Psoas muscle (tissue), 8 donors: Measurements from ENCODE around the gene FGF19. TPM values are rescaled to one million over a fixed set of nuclear protein-coding genes. Genes with fewer than 3 reads are reported as not detected.

Source experiments
- ATAC-seq, 4 donors: fragments of 200-7000 bp; cut with Tn5 transposase; one replicate each; pipeline ENCODE4 v1.9.1; 2020; ENCODE audit warnings: moderate library complexity in 3 of 4, mild to moderate bottlenecking in 2 of 4
- DNase-seq, 2 donors: peaks; one replicate each; pipeline ENCODE4 v3.0.0-alpha.2; 2020
- H3K27ac ChIP-seq: fragments of 200-600 bp; one replicate; pipeline ENCODE4 v1.8.0; 2022
- H3K27me3 ChIP-seq, 3 donors: fragments of 200-600 bp in 1 of 3; one replicate each; pipeline versions ENCODE4 v1.6.1 to v1.8.0; 2013 to 2022; ENCODE audit warnings: low read length in 2 of 3, mild to moderate bottlenecking in 2 of 3, moderate library complexity in 1 of 3; ENCODE audit not compliant: insufficient read depth in 3 of 3
- H3K36me3 ChIP-seq, 2 donors: fragments of 200-600 bp in 1 of 2; one replicate each; pipeline versions ENCODE4 v1.6.1 to v1.8.0; 2013 to 2022; ENCODE audit warnings: low read depth in 1 of 2, mild to moderate bottlenecking in 1 of 2, moderate library complexity in 1 of 2; ENCODE audit not compliant: insufficient read depth in 1 of 2
- H3K4me1 ChIP-seq: fragments of 200-600 bp; one replicate; pipeline ENCODE4 v1.8.0; 2022
- H3K4me3 ChIP-seq: fragments of 200-600 bp; one replicate; pipeline ENCODE4 v1.8.0; 2022; ENCODE audit warnings: mild to moderate bottlenecking
- H3K9me3 ChIP-seq: fragments of 200-600 bp; one replicate; pipeline ENCODE4 v1.8.0; 2022
- WGBS, 3 donors: extraction: QIAGEN DNeasy Blood & Tissue Kit; methylation state at CpG; one replicate each; pipeline versions ENCODE4 v1.1.6 to v1.1.7; 2013; 5-methylcytosine and 5-hydroxymethylcytosine counted together
- intact Hi-C, 2 donors: fragments of 100-400 bp; cut with DNase I; formaldehyde crosslinking; loops; one replicate each; pipeline versions ENCODE4 v1.11.0 to v1.14.2; 2022
- polyA plus RNA-seq, 3 donors: library from polyadenylated mRNA; stranded (reverse); fragments of 200-250 nt; gene quantifications; one replicate each; pipeline ENCODE4 v1.2.3, GENCODE V29; 2013
- total RNA-seq, 4 donors: library from RNA; stranded (reverse); fragmentation: NEBNext Ultra II Directional in 2 of 4; extraction: Animal tissue kit (Norgen Biotek cat#: 25700) in 2 of 4; gene quantifications; one replicate each; pipeline versions ENCODE4 v1.2.1 to v1.2.4, GENCODE V29; 2021 to 2023
- TF ChIP-seq, protein P1 (sequence below): fragments of 200-600 bp; IDR thresholded peaks from one replicate; pipeline ENCODE4 v1.8.0; 2022; ENCODE audit warnings: antibody characterized with exemption
- donor health status: healthy with polysubstance abuse.
- donor health status: DM: no; HTN: no; CAD: no; lungs with moderate emphysema.
- donor health status: Bipolar disorder and iron deficiency.
- donor health status: healthy.
- donor health status: DM: yes; HTN: yes; CAD: no.
- donor health status: DM: no; HTN: no; CAD: no.
- donor health status: DM: no; HTN: no; CAD: no.
- donor health status: DM: yes; HTN: yes; CAD: no.

The FGF19 gene
- total and polyA plus RNA-seq, 7 donors = not detected

DNA sequence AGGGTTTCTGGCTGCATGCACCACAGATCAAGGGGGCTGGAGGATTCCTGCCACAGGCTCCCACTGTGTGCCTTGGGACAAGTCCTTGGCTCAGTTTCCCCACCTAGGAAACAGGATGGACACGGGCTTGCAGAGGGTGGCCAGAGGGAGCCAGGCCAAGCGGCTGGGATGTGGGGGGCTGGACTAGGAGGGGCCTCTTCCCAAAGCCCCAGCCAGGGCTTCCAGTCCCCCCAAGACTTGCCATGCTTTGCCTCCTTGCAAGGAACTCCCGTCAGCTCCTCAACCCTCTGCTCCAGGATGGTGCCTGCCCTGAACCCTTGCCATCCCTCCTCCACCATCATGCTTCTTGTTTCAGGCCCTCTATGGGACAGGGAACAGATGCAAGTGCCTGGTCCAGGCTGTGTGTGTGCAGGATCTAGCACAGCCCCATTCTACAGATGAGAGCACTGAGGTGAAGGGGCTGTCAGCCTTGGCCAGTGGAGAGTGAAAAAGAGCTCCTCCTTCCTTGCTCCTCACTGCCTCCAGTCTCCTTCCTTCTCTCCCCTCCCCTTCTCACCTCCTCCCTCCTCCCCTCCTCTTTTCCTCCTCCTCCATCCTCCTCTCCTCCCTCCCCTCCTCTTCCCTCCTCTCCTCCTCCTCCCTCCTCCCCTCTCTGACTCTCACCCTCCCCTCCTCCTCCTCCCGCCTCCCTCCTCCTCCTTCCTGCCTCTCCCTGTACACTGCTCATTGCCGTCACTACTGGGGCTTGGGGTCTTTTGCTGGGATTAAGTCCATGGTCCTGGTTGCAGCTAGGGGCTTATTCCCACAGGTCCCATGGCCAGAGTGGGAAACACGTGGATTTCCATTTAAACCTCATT lies 13.3 kb upstream of the FGF19 start:
- Histone ChIP-seq H3K27ac (no peak overlapping the region), H3K27me3 (peaks cover 0 to 73% (median 18%) of the 10 kb centered on the region in 3 donors), H3K4me1 (no peaks in the 10 kb centered on the region), H3K9me3 (no peaks in the 10 kb centered on the region), H3K36me3 (no peaks in the 10 kb centered on the region), H3K4me3 (no peak overlapping the region)
- ATAC-seq = no peak
- intact Hi-C loops = no loop called here
- DNase-seq = no peak
- 44 to 51% (median 49%) methylated on average over 6 of the region's 6 CpGs for WGBS, 3 donors
- TF ChIP-seq, protein P1, sequence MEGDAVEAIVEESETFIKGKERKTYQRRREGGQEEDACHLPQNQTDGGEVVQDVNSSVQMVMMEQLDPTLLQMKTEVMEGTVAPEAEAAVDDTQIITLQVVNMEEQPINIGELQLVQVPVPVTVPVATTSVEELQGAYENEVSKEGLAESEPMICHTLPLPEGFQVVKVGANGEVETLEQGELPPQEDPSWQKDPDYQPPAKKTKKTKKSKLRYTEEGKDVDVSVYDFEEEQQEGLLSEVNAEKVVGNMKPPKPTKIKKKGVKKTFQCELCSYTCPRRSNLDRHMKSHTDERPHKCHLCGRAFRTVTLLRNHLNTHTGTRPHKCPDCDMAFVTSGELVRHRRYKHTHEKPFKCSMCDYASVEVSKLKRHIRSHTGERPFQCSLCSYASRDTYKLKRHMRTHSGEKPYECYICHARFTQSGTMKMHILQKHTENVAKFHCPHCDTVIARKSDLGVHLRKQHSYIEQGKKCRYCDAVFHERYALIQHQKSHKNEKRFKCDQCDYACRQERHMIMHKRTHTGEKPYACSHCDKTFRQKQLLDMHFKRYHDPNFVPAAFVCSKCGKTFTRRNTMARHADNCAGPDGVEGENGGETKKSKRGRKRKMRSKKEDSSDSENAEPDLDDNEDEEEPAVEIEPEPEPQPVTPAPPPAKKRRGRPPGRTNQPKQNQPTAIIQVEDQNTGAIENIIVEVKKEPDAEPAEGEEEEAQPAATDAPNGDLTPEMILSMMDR = no peak

DNA sequence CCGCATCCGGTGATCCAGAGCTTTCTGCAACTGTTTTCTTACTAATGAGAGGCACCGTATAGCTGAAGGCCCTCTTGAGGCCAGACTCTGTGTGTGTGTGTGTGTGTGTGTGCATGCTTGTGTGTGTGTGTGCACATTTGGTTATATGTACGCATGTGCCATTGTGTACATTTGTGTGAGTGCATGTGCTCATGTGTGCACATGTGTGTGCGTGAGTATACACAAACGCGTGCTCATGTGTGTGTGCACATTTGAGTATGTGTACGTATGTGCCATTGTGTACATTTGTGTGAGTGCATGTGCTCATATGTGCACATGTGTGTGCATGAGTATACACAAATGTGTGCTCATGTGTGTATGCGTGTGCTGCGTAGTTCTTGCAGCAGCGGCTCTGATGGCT lies 12.3 kb upstream of the FGF19 start:
- DNase-seq = no peak
- Histone ChIP-seq H3K36me3 (no peaks in the 10 kb centered on the region), H3K27me3 (peaks cover 0 to 67% (median 17%) of the 10 kb centered on the region in 3 donors), H3K4me3 (no peak overlapping the region), H3K4me1 (no peaks in the 10 kb centered on the region), H3K9me3 (no peaks in the 10 kb centered on the region), H3K27ac (no peak overlapping the region)
- WGBS, 3 donors = 72 to 75% (median 73%) methylated on average over 11 of the region's 11 CpGs
- TF ChIP-seq, protein P1 = no peak
- intact Hi-C loops = no loop called here
- no peak for ATAC-seq

DNA sequence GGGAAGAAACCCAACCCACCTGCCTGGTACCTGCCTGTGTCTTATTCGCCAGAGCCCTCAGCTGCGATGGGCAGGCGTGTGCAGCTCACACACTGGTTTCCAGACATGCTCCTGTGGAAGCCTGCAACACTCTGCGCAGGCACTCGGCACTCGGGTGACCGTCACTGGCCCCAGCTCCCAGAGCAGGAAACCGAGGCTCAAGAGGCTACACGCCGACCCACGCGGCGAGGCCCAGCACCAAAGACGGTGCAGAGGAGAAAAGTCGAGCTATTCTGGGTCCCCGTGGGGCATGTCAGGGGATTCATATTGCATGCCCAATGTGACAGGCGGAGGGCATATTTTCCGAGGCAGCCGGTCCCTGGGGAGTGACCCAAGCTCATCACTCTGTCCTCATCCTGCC lies 11.6 kb upstream of the FGF19 start:
- no peak for ATAC-seq
- Histone ChIP-seq H3K27ac (no peak overlapping the region), H3K36me3 (no peaks in the 10 kb centered on the region), H3K27me3 (peaks cover 0 to 64% (median 19%) of the 10 kb centered on the region in 3 donors), H3K4me3 (no peak overlapping the region), H3K4me1 (no peaks in the 10 kb centered on the region), H3K9me3 (no peaks in the 10 kb centered on the region)
- intact Hi-C loops = no loop called here
- TF ChIP-seq, protein P1 = no peak
- no peak for DNase-seq
- 70 to 72% (median 70%) methylated on average over 19 of the region's 19 CpGs for WGBS, 3 donors

DNA sequence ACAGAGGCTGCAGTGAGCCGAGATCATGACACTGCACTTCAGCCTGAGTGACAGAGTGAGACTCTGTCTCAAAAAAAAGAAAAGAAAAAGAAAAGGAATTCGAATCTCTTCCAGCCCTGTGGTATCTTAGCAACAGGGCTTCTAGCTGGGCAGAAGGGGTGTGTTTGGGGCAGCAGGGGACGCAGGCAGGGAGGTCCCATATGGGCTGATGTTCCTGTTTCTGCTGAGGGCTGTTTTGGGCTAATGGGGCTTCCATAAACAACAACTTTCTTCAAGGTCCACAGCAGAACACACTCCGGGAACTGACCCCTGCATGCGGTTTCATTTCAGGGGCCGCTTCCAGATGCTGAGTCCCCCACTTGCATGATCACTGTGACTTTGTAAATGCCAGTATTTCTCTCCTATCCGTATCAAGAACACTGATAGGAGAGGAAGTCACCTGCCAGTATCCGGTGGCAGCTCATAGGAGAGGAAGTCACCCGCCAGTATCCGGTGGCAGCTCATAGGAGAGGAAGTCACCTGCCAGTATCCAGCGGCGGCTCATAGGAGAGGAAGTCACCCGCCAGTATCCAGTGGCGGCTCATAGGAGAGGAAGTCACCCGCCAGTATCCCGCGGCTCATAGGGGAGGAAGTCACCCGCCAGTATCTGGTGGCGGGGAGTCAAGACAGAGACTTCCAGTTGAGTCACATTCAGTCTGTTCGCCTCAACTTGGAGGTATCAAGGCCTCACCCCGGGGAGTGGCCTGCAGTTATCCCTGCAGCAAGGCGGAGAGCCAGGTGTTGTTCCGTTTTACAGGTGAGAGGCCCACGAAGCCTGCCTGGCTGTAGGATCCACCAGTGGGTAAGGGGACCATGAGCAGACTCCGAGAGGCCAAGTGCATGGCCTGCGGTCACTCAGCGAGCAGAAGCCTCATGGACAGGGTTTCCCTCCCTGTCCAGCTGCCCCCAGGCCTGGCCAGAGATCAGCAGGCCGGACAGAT lies 8.3 kb upstream of the FGF19 start:
- Histone ChIP-seq H3K27ac (no peak overlapping the region), H3K4me3 (no peak overlapping the region), H3K4me1 (no peaks in the 10 kb centered on the region), H3K27me3 (peaks cover 0 to 40% (median 8%) of the 10 kb centered on the region in 3 donors), H3K36me3 (no peaks in the 10 kb centered on the region), H3K9me3 (no peaks in the 10 kb centered on the region)
- DNase-seq (no peak), ATAC-seq (no peak)
- TF ChIP-seq, protein P1 = no peak
- WGBS, 3 donors = 65 to 71% (median 65%) methylated on average over 26 to 28 of the region's 28 CpGs
- intact Hi-C loops = no loop called here
